Loucy (cell line): ENCODE measurements around the gene PHRF1.

Experiments
- H2AFZ ChIP-seq: fragments of 200-600 bp; sonication (generic); 2 replicates; pipeline ENCODE4 v1.6.0; 2016; ENCODE audit warnings: antibody characterized with exemption, mild to moderate bottlenecking, low read length, moderate library complexity
- H3F3A ChIP-seq: fragments of 200-600 bp; 2 replicates; pipeline ENCODE4 v1.6.0; 2016; ENCODE audit warnings: antibody characterized with exemption, low read depth, mild to moderate bottlenecking
- H3K27me3 ChIP-seq: fragments of 200-600 bp; sonication (generic); 2 replicates; pipeline ENCODE4 v1.6.1; 2014; ENCODE audit warnings: low read length, mild to moderate bottlenecking; ENCODE audit not compliant: insufficient read depth, poor library complexity, severe bottlenecking
- H3K36me3 ChIP-seq: fragments of 200-600 bp; sonication (generic); 2 replicates; pipeline ENCODE4 v1.6.1; 2016; ENCODE audit warnings: low read length; ENCODE audit not compliant: insufficient read depth
- H3K4me1 ChIP-seq: fragments of 200-600 bp; sonication (generic); 2 replicates; pipeline ENCODE4 v1.5.1; 2014; ENCODE audit warnings: low read length, mild to moderate bottlenecking; ENCODE audit not compliant: insufficient read depth, poor library complexity, severe bottlenecking
- H3K4me2 ChIP-seq: fragments of 200-600 bp; sonication (generic); 2 replicates; pipeline ENCODE4 v1.6.0; 2014; ENCODE audit warnings: antibody characterized with exemption, low read length, low read depth, mild to moderate bottlenecking; ENCODE audit not compliant: poor library complexity, severe bottlenecking
- H3K4me3 ChIP-seq: fragments of 200-600 bp; sonication (generic); 2 replicates; pipeline ENCODE4 v1.5.1; 2014; ENCODE audit warnings: low read length, mild to moderate bottlenecking, mixed read lengths; ENCODE audit not compliant: poor library complexity, severe bottlenecking
- H3K79me2 ChIP-seq: fragments of 200-600 bp; sonication (generic); 2 replicates; pipeline ENCODE4 v1.6.1; 2014; ENCODE audit warnings: low read length; ENCODE audit not compliant: insufficient read depth
- H3K9ac ChIP-seq: fragments of 200-600 bp; sonication (generic); 2 replicates; pipeline ENCODE4 v1.6.0; 2014; ENCODE audit warnings: mild to moderate bottlenecking, low read depth, low read length, moderate library complexity; ENCODE audit not compliant: poor library complexity, severe bottlenecking
- H3K9me2 ChIP-seq: fragments of 200-600 bp; sonication (generic); replicated peaks from 2 replicates; pipeline ENCODE4 v1.6.1; 2016; ENCODE audit warnings: low read depth, low read length, mixed read lengths
- H3K9me3 ChIP-seq: fragments of 200-600 bp; sonication (generic); 2 replicates; pipeline ENCODE4 v1.6.1; 2014; ENCODE audit warnings: mild to moderate bottlenecking, antibody characterized with exemption, low read length, low read depth; ENCODE audit not compliant: insufficient read depth
- H4K20me1 ChIP-seq: fragments of 200-600 bp; sonication (generic); 2 replicates; pipeline ENCODE4 v1.6.0; 2014; ENCODE audit warnings: antibody characterized with exemption, low read length, mild to moderate bottlenecking; ENCODE audit not compliant: insufficient read depth, poor library complexity, severe bottlenecking
- EZH2phosphoT487 ChIP-seq: fragments of 200-600 bp; IDR thresholded peaks from 2 replicates; pipeline ENCODE4 v1.6.1; 2018; ENCODE audit warnings: antibody characterized with exemption, mild to moderate bottlenecking, moderate library complexity, borderline replicate concordance
- TF ChIP-seq, protein P1 (sequence below): fragments of 200-600 bp; sonication (generic); conservative IDR thresholded peaks from 2 replicates; pipeline ENCODE4 v1.5.1; 2014; ENCODE audit warnings: mild to moderate bottlenecking, antibody characterized with exemption, low read length

PHRF1 gene

DNA sequence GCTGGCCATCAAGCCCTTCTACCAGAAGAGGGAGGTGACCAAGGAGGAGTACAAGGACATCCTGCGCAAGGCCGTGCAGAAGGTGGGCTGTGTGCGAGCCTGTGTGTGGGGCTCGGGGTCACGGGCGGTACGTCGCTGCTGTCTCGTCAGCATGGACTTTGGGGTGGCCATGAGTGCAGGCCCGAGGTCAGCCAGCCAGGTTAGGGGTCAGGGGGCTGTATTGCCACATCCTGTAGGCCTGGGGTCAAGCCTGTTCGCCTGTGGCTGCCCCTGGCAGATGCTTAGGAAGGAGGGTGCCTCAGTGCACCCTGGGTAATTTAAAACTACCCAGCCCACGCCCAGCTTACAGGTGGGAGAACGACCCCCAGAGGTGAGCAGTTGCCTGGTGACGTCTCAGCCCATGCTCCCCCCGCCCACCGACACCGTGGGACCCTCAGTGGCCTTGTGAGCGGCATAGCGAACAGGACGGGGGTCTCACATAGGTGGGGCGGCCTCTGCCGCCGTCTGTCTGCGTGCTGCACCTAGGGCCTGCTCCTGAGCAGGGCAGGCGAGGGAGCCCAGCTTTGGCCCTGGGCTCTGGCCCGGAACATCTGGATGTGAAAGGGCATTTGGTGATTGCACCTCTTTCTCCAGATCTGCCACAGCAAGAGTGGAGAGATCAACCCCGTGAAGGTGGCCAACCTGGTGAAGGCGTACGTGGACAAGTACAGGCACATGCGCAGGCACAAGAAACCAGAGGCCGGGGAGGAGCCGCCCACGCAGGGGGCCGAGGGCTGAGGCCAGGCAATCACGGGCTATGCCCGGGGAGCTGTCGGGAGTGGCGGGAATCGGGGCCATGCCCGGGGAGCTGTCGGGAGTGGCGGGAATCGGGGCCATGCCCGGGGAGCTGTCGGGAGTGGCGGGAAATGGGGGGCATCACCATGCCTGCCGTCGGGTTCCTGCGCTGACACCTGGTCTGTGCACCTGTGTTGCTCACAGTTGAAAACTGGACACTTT is 35.0 kb downstream of the PHRF1 start:
- no peak overlapping the region for H3K4me3 ChIP-seq
- no peak overlapping the region for H2AFZ ChIP-seq
- no peaks in the 10 kb centered on the region for H3K79me2 ChIP-seq
- no peaks in the 10 kb centered on the region for H3F3A ChIP-seq
- H3K9me3 ChIP-seq = no peaks in the 10 kb centered on the region
- H3K9ac ChIP-seq = no peak overlapping the region
- no peak overlapping the region for H3K4me2 ChIP-seq
- H3K9me2 ChIP-seq = no peaks in the 10 kb centered on the region
- no peak for TF ChIP-seq EZH2phosphoT487
- TF ChIP-seq, protein P1, sequence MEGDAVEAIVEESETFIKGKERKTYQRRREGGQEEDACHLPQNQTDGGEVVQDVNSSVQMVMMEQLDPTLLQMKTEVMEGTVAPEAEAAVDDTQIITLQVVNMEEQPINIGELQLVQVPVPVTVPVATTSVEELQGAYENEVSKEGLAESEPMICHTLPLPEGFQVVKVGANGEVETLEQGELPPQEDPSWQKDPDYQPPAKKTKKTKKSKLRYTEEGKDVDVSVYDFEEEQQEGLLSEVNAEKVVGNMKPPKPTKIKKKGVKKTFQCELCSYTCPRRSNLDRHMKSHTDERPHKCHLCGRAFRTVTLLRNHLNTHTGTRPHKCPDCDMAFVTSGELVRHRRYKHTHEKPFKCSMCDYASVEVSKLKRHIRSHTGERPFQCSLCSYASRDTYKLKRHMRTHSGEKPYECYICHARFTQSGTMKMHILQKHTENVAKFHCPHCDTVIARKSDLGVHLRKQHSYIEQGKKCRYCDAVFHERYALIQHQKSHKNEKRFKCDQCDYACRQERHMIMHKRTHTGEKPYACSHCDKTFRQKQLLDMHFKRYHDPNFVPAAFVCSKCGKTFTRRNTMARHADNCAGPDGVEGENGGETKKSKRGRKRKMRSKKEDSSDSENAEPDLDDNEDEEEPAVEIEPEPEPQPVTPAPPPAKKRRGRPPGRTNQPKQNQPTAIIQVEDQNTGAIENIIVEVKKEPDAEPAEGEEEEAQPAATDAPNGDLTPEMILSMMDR = no peak
- peaks cover 69% of the 10 kb centered on the region; the same call in 1 of the 2 replicates for H3K36me3 ChIP-seq
- peaks cover 4% of the 10 kb centered on the region for H3K4me1 ChIP-seq
- H4K20me1 ChIP-seq = peaks cover 13% of the 10 kb centered on the region
- no peaks in the 10 kb centered on the region for H3K27me3 ChIP-seq

DNA sequence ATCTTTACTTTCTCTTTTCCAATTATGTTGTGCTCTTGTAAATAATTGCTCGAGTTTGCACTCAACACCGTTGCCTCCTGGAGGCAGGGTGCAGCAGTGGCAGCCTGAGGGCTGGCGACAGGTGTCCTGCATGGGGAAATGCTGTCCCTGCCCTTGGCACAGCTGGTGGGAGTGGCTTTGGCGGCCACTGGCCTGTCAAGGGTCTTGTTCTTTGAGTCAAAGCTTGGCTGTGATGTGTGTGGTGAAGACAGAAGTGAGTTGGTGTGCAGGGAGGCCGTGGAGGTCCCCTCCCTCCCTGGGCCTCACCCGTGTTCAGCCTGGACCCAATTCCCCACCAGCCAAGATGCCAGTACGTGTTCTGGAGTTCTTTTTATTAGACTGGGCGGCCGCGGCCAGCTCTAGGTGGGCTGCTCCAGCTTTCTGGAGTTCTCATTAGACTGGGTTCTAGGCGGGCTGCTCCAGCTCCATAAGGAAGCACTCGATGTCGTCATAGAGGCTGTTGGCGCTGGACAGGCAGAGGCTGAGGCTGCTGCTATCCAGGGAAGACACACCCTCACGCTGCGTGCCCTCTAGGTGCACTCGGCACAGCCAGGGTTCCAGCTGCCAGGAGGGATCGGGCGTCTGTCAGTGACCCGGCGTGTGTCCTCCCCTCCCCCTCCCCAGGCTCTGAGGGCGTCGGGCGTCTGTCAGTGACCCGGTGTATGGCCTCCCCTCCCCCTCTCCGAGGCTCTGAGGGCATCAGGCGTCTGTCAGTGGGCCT is 36.1 kb downstream of the PHRF1 start:
- Histone ChIP-seq H3K4me1 (peaks cover 4% of the 10 kb centered on the region), H2AFZ (no peak overlapping the region), H3K79me2 (no peaks in the 10 kb centered on the region), H3F3A (no peaks in the 10 kb centered on the region), H3K27me3 (no peaks in the 10 kb centered on the region), H3K36me3 (peaks cover 58% of the 10 kb centered on the region; the same call in 1 of the 2 replicates), H3K4me3 (no peak overlapping the region), H3K9ac (no peak overlapping the region), H3K4me2 (no peak overlapping the region), H3K9me2 (no peaks in the 10 kb centered on the region), H3K9me3 (no peaks in the 10 kb centered on the region), H4K20me1 (peaks cover 13% of the 10 kb centered on the region)
- TF ChIP-seq, protein P1 = peak; percentile 30; the same call in 1 of the 2 replicates
- no peak for TF ChIP-seq EZH2phosphoT487

DNA sequence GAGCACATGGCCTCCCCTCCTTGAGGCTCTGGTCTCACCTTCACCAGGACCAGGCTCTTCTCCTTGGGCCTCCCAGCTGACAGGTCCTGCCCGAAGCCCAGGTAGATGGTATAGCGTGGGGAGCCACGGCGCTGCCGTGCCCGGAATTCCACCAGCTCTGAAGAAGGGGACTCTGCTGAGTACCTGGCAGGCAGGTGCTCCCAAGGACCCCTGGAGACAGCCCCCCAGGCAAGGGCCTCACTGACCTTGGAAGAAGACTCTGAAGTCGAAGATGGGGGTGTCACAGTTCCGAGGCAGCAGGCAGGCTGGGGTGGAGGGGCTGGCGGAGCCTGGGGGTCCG is 36.7 kb downstream of the PHRF1 start:
- H3K9ac ChIP-seq = no peak overlapping the region
- no peaks in the 10 kb centered on the region for H3K27me3 ChIP-seq
- H3K9me3 ChIP-seq = no peaks in the 10 kb centered on the region
- H3K36me3 ChIP-seq = peaks cover 52% of the 10 kb centered on the region; the same call in 1 of the 2 replicates
- H3K4me2 ChIP-seq = no peak overlapping the region
- H2AFZ ChIP-seq = no peak overlapping the region
- H3K9me2 ChIP-seq = no peaks in the 10 kb centered on the region
- TF ChIP-seq, protein P1 = no peak
- no peak for TF ChIP-seq EZH2phosphoT487
- H4K20me1 ChIP-seq = peaks cover 13% of the 10 kb centered on the region
- H3K4me3 ChIP-seq = no peak overlapping the region
- H3K4me1 ChIP-seq = peaks cover 4% of the 10 kb centered on the region
- no peaks in the 10 kb centered on the region for H3F3A ChIP-seq
- no peaks in the 10 kb centered on the region for H3K79me2 ChIP-seq
